Activated CD4-positive, CD25-positive, alpha-beta regulatory T cell (primary cell): ENCODE data around the gene ANKHD1.

Source experiments
- DNase-seq, 4 experiments: peaks; one replicate each; lab custom pipeline; 2025; lab: John Stamatoyannopoulos, UW

The ANKHD1 gene

DNA sequence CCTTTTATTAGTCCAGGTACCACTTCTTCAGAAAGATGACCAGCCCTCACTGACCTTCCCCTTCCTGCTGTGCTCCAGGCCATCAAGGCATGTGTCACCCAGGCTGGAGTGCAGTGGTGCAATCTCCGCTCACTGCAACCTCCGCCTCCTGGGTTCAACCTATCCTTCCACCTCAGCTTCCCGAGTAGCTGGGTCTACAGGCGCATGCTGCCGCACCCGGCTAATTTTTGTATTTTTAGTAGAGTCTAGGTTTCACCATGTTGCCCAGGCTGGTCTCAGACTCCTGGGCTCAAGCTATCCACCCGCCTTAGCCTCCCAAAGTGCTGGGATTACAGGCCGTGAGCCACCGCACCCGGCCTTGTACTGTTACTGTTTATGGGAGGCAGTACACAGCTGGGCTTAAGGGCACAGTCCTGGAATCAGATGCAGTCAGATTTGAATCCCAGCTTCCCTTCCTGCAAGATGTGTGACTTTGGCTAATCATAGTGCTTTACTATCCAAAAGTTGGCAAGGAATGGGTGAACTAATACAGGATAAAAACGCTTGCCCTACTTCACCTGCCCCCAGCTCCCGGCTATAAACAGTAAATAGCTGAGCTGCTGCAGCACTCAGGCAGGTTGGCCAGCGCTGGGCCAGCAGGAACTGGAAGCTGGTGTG, 145.3 kb downstream of the ANKHD1 start:
- DNase-seq: no peak

- DNase-seq: peak; percentile 49 to 85 (median 72)
Observed at GRCh38 chr5:140547508-140548299, 146.1 kb downstream of the ANKHD1 start, which contains the start of gene EIF4EBP3. EIF4EBP3 (plus strand) TSS chr5:140547662; CDS start chr5:140547738, 76 bp downstream.

GRCh38 chr5:140548300-140548688, 146.7 kb downstream of the ANKHD1 start:
- DNase-seq: no peak

GRCh38 chr5:140548791-140549190, 147.2 kb downstream of the ANKHD1 start:
- DNase-seq: no peak

DNA sequence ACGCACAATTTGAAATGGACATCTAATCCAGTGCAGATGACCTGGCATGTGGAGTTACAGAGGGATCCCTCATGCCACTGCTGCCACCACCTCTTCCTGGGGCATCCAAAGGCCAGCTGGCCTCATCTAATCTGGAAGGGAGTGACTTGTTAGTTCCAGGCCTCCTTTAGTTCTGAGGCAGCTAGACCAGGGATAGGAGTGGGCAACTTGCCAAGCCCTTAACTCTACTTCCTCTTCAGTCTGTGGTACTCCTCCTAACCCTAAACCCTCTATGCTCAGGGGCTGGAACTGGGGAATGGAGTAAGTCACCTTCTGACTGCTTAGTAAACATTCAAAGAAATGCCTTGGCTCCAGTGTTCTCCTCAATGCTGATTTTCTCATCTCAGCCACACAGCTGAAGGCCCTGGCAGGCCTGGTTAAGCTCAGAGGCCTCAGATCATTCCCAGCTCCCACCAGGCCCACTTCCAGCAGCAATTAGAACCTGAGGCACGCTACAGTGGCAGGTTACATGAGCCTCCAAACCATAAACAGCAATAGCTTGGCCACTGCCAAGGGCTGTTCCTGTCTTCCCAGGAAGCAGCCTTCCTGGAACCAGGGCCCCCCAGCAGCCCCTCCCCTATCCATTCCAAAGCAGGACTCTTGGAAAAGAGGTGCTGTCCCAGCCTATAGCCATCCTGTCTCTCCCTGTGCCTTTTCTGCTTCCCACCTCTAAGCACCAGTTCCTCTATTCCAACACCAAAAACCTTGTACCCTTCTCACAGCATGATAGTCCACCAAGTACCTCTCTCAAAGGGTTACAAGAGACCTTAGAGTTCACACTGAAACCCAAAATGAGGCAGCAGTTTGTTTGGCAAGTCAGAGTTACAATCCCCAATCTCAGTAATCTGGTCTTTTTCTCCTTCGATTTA, 147.9 kb downstream of the ANKHD1 start:
- DNase-seq: no peak

GRCh38 chr5:140550147-140551079, 148.8 kb downstream of the ANKHD1 start:
- DNase-seq: no peak

DNA sequence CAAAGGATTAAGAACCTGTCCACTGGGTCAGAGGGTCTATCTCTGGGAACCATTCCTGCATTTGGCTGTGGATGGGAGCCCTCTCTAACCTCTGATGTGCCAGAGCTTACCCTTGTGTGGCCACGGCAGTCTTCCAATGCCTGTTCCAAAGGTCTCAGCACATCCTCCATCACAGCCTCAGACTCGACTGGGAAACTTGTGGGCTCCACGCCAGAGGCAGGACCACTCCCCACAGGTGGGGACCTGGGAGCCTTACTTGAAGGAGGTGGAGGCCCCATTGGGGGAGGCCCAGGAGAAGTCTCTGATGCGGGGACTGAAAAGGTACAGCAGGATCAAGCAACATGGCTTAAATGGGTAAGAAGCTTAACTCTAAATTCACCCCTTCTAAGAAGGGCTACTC, 150.2 kb downstream of the ANKHD1 start:
- no peak for DNase-seq

DNA sequence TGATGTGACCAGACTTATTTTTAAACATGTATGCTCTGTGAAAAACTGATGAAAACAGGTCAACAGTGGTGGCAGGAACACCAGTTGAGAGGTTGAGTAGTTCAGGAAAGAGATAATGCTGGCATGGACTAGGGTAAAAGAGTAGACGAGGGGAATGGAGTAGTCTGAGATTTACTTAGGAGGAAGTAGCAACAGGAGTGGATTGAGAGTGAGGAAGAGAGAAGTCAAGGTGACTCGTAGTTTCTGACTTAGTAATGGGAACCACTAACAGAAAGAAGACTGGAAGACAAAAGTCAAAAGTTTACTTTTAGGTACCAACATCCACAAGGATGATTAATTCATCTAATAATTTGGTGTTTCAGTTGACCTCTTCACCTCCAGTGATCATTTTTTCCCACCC, 152.0 kb downstream of the ANKHD1 start:
- DNase-seq: no peak

- no peak for DNase-seq
Observed at GRCh38 chr5:140554454-140554853, 152.8 kb downstream of the ANKHD1 start.

GRCh38 chr5:140555747-140556312, 154.2 kb downstream of the ANKHD1 start:
- DNase-seq: no peak

- DNase-seq: no peak
Observed at GRCh38 chr5:140556438-140556837, 154.8 kb downstream of the ANKHD1 start.

- peak; percentile 70 to 75 (median 70) for DNase-seq
Observed at GRCh38 chr5:140557136-140557805, 155.6 kb downstream of the ANKHD1 start, which contains the start of gene SRA1. SRA1 (minus strand) TSS chr5:140557473; CDS start chr5:140557452, 21 bp downstream.

- no peak for DNase-seq
Observed at GRCh38 chr5:140557965-140558364, 156.3 kb downstream of the ANKHD1 start.

- no peak for DNase-seq
Observed at GRCh38 chr5:140558542-140558941, 156.9 kb downstream of the ANKHD1 start.

DNA sequence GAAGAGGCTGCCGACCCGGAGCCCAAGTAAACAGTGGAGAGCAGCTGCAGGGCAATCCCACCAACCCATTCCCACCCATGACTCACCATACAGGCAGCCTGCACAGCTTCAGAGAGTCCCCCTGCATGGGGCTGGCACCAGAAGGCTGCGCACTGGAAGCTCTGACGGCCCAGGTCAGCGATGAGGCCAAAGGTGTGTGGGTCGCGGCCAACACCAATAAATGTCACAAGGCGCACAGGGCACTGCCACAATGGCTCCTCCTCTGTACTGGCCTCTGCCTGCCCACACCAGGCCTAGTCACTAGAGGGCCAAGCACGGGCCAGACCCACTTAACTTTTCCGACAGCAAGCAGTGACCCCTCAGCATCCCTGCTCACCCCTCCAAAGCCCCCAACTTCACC, 158.6 kb downstream of the ANKHD1 start:
- no peak for DNase-seq

DNA sequence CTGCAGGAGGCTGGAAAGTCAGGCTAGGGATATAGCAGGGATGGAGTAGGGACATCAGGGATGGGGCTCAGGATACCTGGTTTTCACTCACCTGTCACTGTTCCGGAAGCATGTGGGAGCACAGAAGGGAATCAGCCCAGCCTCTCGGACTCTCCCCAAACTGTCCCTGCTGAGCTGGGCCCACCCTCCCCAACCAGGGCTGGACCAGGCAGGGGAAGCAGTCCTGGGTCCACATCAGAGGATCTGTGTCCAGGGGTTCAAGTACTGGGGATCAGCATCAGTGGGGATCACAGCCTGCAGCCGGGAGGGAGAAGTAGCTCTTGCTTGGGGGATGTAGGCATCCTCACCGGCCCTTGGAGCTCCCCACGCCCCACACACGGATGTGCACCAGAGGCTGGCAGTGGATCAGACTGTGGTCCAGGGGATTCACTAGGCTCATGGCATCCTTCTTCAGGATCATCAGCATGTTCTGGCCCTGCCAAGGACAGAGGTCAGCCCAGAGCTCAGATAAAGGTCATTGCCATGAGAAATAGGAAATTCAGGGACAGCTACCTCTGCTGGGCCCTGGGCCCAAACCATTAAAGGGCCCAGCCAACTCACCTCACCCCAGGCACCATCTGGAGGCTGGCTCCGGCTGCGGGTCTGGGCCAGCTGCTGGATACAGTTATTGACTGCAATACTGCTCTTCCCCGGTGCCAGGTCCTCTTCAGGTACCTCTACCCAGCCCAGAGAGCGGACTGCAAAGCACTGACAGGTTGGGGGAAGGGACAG, 160.3 kb downstream of the ANKHD1 start:
- no peak for DNase-seq

DNA sequence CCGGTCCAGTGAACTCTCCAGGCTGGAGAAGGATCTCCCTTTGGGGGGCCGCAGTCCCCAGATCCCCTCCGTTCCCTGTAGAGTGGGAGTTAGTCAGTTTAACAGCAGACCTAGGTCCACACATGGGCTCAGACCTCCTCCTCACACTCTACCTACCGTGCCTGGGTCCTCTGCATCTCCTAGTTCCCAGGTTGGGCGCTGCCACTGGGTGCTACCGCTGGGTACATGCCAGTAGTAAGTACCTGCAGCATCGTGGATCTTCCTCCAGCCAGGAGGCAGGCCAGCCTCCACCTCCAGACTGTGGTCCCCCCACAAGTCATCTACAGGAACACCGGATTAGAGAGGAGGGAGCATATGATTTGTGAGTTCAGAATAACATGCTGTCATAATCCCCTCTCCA, 162.0 kb downstream of the ANKHD1 start:
- no peak for DNase-seq

DNA sequence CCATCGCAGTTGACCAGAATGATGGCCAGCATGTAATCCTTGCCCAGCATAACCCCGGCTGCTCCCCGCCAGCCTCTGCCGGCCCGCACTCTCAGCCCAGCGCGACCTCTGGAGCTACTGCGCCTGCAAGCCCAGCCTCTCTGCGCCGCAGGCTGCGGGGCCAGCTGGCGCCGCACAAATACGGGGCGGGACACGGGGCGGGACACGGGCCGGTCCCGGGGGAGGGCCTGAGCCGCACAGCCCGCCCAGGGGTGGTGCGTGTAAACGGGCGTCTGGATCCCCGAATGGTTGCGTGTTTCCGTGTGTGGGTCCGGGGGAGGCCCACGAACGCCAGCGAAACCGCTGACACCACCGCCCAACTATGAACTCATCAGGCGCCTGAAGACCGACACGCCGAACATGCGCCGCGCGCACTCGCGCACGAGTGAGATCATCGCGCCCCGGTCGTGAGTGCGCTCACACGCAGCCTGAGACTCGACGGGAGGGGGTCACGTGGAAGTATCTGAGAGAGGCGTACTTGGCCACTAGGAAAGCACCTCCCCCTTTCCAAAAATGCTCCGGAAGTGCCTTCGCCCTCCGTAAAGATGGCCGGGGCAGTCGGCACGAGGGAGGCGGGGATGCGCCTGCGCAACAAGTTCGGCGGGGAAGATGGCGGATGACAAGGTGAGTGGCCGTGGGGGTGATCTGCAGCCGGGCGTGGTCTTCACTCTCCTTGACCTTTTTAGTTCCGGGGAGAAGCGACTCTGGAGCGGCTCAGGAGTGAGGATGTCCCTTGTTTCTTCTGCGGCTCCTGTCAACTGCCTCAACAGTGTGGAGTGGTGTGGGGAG, 162.8 kb downstream of the ANKHD1 start, which contains the start of the genes APBB3 and SLC35A4:
Gene APBB3 (minus strand): TSS at position 403 of the 828 bp plus-strand sequence. CDS start 353 bp downstream, at position 50.
Gene SLC35A4 (plus strand): TSS at position 633 of the 828 bp plus-strand sequence. CDS start 2,342 bp downstream, outside the sequence.
- peak; percentile 90 to 97 (median 96) for DNase-seq
